ENCODE data around the gene DIO3.

DNA sequence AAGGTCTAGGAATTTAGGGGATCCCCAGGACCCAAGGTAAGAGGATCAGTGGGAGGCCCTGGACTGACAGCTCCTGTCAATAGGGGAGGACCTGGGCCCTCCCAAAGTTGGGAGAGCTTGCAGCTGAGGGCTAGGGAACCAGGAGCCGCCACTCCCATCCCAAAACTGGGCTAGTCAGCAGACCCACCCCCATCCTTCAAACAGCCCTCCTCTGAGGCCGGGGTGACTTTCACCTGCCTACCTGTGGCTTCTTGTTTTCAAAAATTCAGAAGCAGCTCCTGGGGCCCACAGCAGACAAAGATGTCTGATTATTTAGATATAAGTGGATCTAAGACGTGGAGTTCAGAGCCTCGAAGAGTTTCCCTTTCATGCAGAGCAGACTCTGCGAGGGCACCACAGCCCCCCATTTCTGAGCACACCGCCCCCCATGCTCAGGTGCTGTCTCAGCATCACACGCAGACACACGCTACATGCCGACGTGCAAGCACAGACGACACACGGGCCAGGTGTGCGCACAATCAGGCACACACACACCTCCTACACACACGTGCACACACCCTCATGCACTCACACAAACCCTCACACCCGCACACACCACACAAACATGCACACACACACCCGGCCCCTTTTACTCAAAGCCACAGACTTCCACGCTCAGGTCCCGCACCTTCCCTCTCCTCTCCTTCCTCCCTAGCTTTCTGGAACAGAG lies 21.9 kb downstream of the DIO3 start:
- TF ChIP-seq POLR2A (IDR thresholded peaks at IDR 0.05), result no peak
- TF ChIP-seq POLR2AphosphoS5 (IDR thresholded peaks at IDR 0.05), result no peak
- TF ChIP-seq, protein P1, sequence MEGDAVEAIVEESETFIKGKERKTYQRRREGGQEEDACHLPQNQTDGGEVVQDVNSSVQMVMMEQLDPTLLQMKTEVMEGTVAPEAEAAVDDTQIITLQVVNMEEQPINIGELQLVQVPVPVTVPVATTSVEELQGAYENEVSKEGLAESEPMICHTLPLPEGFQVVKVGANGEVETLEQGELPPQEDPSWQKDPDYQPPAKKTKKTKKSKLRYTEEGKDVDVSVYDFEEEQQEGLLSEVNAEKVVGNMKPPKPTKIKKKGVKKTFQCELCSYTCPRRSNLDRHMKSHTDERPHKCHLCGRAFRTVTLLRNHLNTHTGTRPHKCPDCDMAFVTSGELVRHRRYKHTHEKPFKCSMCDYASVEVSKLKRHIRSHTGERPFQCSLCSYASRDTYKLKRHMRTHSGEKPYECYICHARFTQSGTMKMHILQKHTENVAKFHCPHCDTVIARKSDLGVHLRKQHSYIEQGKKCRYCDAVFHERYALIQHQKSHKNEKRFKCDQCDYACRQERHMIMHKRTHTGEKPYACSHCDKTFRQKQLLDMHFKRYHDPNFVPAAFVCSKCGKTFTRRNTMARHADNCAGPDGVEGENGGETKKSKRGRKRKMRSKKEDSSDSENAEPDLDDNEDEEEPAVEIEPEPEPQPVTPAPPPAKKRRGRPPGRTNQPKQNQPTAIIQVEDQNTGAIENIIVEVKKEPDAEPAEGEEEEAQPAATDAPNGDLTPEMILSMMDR (IDR thresholded peaks at IDR 0.05), result no peak
